Measurements from ENCODE around the gene DNAH7.

DNAH7 gene

DNA sequence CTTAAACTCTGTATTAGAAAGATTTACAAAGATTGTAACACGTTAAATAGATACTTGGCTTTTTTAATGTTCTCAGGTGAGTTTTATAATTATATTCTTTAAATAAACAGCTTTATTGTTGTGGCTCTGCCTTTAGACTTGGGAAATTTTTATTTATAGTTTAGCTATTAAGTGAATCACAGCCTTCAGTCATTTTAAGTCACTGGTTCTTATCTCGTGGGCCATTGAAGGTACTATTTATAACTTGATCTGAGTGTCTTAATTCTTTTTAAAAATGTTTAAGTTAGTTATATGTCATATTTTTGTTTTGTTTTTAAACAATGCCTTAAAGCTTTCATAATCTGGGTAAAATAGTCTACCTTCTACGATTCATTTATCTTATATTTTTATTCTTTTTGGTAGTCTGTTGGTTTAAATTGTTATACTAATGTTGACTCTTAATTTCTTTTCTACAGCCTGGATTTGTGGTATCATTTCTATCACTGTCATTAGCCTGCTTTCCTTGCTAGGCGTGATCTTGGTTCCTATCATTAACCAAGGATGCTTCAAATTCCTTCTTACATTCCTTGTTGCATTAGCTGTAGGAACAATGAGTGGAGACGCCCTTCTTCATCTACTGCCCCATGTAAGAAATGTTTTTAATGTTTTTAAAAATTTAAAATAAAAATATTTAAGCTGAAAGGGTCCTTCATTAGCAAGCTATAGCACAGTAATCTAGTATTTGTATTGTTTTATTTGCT is 362.3 kb downstream of the DNAH7 start:
- DNase-seq, result no peak

DNA sequence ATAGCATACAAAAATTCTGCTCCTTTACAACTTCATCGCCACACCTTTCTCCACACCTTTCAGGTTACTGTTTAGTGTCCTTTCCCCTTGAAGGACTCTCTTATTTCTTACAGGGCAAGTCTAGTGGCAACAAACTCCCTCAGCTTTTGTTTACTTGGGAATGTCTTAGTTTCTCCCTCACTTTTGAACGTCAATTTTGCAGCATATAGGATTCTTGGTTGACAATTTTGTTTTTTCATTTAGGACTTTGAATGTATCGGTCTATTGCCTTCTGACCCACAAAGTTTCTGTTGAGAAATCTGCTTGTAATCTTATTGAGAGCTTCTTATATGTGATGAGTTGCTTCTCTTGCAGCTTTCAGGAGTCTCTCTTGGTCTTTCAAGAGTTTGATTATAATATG is 368.2 kb downstream of the DNAH7 start:
- DNase-seq, result no peak

DNA sequence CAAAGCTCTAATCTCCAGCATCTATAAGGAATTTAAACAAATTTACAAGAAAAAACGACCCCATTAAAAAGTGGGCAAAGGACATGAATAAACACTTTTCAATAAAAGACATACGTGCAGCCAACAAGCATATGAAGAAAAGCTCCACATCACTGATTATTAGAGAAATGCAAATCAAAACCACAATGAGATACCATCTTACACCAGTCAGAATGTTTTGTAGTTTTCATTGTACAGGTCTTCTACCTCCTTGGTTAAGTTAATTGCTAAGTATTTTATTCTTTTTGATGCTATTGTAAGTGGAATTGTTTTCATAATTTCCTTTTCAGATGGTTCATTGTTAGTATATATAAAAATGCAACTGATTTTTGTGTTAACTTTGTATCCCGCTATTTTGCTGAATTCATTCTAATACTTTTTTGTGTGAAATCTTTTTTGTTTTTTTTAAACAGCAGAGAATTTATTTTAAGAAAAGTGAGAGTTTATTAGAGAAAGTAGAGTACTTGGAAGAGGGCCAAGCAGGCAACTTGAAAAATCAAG is 370.9 kb downstream of the DNAH7 start:
- no peak for DNase-seq

DNA sequence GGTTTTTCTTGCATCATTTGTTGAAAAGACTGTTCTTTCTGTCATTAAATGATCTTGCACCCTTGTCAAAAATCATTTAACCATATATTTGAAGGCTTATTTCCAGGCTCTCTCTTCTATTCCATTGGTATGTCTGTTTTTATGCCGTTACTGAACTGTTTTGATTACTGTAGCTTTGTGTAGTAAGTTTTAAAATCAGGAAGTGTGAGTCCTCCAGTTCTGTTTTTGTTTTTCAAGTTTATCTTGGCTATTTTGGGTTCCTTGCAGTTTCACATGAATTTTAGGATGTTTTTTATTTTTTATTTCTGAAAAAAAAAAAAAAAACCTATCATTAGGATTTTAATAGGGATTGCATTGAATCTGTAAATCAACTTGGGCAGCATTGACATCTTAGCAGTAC is 372.6 kb downstream of the DNAH7 start:
- DNase-seq, result no peak

DNA sequence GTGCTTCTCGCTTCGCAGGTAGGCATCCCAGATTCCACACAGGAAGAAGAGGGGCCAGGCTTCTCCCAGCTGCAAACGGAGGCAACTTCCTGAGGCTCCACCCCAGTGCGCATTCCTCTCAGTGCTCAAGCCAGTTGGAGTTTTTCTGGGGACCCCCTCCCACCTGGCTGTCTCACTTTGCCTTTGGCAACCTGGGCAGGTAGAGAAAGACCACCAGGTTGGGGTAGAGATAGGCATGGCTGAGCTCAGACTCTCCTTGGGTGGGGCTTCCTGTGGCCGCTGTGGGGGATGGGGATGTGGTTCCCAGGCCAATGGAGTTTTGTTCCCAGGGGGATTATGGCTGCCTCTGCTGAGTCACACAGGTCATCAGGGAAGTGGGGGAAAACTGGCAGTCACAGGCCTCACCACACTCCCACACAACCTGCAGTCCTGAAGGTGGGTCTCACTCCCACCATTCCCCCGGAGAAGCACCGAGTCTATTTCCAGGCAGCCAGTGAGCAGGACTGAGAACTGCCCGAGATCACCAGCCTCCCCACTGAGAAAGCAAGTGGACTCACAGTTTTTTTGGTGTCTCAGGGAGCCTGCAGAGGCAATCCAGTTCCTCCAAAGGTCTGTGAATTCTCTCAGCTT is 373.5 kb downstream of the DNAH7 start:
- no peak for DNase-seq

DNA sequence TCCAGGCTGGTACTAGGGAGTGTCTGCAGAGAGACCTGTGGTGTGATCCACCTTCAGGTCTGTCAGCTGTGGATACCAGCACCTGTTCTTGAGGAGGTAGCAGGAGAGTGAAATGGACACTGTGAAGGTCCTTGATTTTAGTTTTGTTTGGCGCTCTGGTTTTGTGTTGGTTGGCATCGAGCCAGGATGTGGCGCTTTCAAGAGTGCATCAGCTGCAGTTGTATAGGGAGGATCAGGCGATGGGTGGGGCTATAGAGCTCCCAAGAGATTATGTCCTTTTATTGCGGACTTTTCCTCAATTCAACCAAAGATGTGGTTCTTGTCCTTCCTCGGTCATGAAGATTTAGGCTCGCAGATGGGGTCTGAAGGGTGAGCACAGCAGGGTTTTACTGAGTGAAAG is 374.1 kb downstream of the DNAH7 start:
- DNase-seq, result no peak

DNA sequence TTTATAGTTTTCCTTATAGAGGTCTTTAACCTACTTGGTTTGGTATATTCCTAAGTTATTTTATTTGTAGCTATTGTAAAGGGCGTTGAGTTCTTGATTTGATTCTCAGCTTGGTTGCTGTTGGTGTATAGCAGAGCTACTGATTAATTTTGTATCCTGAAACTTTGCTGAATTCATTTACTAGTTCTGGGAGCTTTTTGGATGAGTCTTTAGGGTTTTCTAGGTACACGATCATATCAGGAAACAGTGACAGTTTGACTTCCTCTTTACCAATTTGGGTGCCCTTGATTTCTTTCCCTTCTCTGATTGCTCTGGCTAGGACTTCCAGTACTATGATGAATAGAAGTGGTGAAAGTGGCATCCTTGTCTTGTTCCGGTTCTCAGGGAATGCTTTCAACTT is 376.1 kb downstream of the DNAH7 start:
- peak; percentile 32 for DNase-seq
